ENCODE measurements around the gene SYNGR3. TPM values are rescaled to one million over a fixed set of nuclear protein-coding genes. Genes with fewer than 3 reads are reported as not detected.
"Not testable (repeated sequence)": the region's sequence is repeated elsewhere in the genome, so short reads cannot be mapped to it uniquely, and the experiment has no call there.

SYNGR3 gene
- polyA plus RNA-seq, 3 donors = 0.20 to 0.29 TPM; not detected in 1

DNA sequence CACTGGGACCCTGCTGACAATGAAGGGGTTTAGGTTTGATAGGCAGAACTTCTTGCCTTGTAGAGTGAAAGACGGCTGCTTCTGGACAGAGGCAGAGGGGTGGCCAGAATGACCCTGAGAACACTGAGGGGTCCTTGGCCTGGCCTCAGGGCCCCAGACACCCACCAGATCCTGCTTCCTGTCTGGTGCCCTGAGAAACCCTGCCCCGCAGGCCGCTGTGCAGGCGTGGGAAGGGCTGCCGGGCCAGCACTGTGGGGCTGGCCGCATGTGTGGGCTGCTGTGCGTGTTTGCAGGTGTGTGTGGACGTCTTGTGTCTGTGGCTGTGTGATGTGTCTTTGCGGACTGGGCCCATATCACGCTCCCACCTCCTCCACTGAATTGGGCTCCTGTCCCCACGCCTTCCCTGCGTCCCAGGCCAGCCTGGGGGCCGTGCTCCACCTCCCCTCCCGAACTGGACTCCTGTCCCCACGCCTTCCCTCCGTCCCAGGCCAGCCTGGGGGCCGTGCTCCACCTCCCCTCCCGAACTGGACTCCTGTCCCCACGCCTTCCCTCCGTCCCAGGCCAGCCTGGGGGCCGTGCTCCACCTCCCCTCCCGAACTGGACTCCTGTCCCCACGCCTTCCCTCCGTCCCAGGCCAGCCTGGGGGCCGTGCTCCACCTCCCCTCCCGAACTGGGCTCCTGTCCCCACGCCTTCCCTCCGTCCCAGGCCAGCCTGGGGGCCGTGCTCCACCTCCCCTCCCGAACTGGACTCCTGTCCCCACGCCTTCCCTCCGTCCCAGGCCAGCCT, 44.3 kb downstream of the SYNGR3 start:
- Mint-ChIP-seq H3K4me3 (peak overlapping the region; percentile 62 to 74), H3K27me3 (ENCODE audit: low read depth in 3 of 3) (peaks cover 0 to 30% (median 14%) of the 10 kb centered on the region in 3 donors), H3K4me1 (peaks cover 13% of the 10 kb centered on the region)
- H3K9me3 ChIP-seq (replicated peaks in 1 of 2; ENCODE audit: control insufficient read depth in 1 of 2, insufficient read depth in 1 of 2, low read length in 2 of 2); H3K36me3 Mint-ChIP-seq; H3K9me3 Mint-ChIP-seq; H4K20me1 ChIP-seq (ENCODE audit: insufficient read depth, low read length); DNase-seq; intact Hi-C loops (cut with micrococcal nuclease); H3K27ac ChIP-seq (ENCODE audit: low read depth in 1 of 2, low read length in 2 of 2); H3K36me3 ChIP-seq (replicated peaks in 1 of 2; ENCODE audit: control insufficient read depth in 1 of 2, insufficient read depth in 2 of 2, low read length in 2 of 2); H3K79me2 ChIP-seq (ENCODE audit: insufficient read depth, low read length); H3K27ac Mint-ChIP-seq; H3K27me3 ChIP-seq (ENCODE audit: control insufficient read depth in 2 of 2, insufficient read depth in 2 of 2, low read length in 2 of 2): not testable (repeated sequence)
- Histone ChIP-seq H3K4me2 (replicated peaks; ENCODE audit: extremely low read depth, low read length, poor library complexity, severe bottlenecking) (peak overlapping the region; percentile 58), H2AFZ (ENCODE audit: insufficient read depth, low read depth, low read length, poor library complexity, severe bottlenecking) (peak overlapping the region; percentile 76), H3K9ac (ENCODE audit: insufficient read depth, low read length, poor library complexity, severe bottlenecking) (peak overlapping the region; percentile 45), H3K4me1 (ENCODE audit: control insufficient read depth in 1 of 2, insufficient read depth in 2 of 2, low read length in 2 of 2) (peaks cover 16 to 17% of the 10 kb centered on the region in 2 donors), H3K4me3 (replicated peaks in 1 of 3; ENCODE audit: low read depth in 2 of 3, low read length in 3 of 3) (peak overlapping the region; percentile 14 to 66 (median 35))
- WGBS (ENCODE audit: insufficient coverage) = 70% methylated on average over 5 of the region's 32 CpGs

DNA sequence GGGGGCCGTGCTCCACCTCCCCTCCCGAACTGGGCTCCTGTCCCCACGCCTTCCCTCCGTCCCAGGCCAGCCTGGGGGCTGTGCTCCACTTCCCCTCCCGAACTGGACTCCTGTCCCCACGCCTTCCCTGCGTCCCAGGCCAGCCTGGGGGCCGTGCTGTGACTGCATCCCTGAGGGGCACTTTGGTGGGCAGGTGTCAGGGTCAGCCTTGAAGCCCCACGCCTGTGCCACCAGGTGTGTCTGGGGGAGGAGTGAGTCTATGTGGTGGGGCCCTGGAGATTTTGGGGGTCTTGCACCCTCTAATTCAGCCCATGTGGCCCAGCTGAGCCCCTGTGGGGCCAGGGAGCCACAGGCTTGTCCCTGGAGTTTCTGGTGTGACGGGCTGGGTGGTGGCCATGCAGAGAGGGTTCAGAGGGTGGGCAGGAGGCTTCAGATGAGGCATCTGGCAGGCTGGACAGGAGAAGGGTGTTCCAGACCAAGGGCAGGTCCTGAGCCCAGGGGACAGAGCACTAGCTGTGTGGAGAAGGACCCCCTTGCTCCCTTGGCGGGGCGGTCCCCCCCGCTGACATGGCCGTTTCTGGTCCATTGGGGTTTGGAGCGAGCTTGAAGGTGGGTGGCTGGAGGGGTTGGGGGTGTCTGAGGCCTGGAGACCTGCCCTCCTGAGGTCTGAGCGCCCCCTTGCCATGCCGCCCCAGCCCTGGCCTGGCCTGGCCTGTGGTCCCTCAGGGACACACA, 45.1 kb downstream of the SYNGR3 start:
- H3K4me1 Mint-ChIP-seq = peaks cover 13% of the 10 kb centered on the region
- Histone ChIP-seq H4K20me1 (ENCODE audit: insufficient read depth, low read length) (no peaks in the 10 kb centered on the region), H3K9me3 (replicated peaks in 1 of 2; ENCODE audit: control insufficient read depth in 1 of 2, insufficient read depth in 1 of 2, low read length in 2 of 2) (no peaks in the 10 kb centered on the region), H3K36me3 (replicated peaks in 1 of 2; ENCODE audit: control insufficient read depth in 1 of 2, insufficient read depth in 2 of 2, low read length in 2 of 2) (no peaks in the 10 kb centered on the region), H3K79me2 (ENCODE audit: insufficient read depth, low read length) (no peaks in the 10 kb centered on the region), H3K9ac (ENCODE audit: insufficient read depth, low read length, poor library complexity, severe bottlenecking) (no peak overlapping the region), H3K27me3 (ENCODE audit: control insufficient read depth in 2 of 2, insufficient read depth in 2 of 2, low read length in 2 of 2) (peaks cover 0 to 4% of the 10 kb centered on the region in 2 donors), H3K4me1 (ENCODE audit: control insufficient read depth in 1 of 2, insufficient read depth in 2 of 2, low read length in 2 of 2) (peaks cover 16 to 17% of the 10 kb centered on the region in 2 donors), H3K4me2 (replicated peaks; ENCODE audit: extremely low read depth, low read length, poor library complexity, severe bottlenecking) (no peak overlapping the region), H3K4me3 (replicated peaks in 1 of 3; ENCODE audit: low read depth in 2 of 3, low read length in 3 of 3) (no peak overlapping the region), H2AFZ (ENCODE audit: insufficient read depth, low read depth, low read length, poor library complexity, severe bottlenecking) (no peak overlapping the region), H3K27ac (ENCODE audit: low read depth in 1 of 2, low read length in 2 of 2) (no peak overlapping the region)
- DNase-seq = no peak
- intact Hi-C loops (cut with micrococcal nuclease) = no loop called here
- H3K27ac Mint-ChIP-seq = no peak overlapping the region
- H3K27me3 Mint-ChIP-seq (ENCODE audit: low read depth in 3 of 3) = peaks cover 0 to 26% (median 11%) of the 10 kb centered on the region in 3 donors
- TF ChIP-seq, protein P1, sequence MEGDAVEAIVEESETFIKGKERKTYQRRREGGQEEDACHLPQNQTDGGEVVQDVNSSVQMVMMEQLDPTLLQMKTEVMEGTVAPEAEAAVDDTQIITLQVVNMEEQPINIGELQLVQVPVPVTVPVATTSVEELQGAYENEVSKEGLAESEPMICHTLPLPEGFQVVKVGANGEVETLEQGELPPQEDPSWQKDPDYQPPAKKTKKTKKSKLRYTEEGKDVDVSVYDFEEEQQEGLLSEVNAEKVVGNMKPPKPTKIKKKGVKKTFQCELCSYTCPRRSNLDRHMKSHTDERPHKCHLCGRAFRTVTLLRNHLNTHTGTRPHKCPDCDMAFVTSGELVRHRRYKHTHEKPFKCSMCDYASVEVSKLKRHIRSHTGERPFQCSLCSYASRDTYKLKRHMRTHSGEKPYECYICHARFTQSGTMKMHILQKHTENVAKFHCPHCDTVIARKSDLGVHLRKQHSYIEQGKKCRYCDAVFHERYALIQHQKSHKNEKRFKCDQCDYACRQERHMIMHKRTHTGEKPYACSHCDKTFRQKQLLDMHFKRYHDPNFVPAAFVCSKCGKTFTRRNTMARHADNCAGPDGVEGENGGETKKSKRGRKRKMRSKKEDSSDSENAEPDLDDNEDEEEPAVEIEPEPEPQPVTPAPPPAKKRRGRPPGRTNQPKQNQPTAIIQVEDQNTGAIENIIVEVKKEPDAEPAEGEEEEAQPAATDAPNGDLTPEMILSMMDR (IDR thresholded peaks at IDR 0.05) = no peak
- no peaks in the 10 kb centered on the region for H3K9me3 Mint-ChIP-seq
- no peaks in the 10 kb centered on the region for H3K36me3 Mint-ChIP-seq
- no peak overlapping the region for H3K4me3 Mint-ChIP-seq
- 96% methylated on average over 8 of the region's 17 CpGs for WGBS (ENCODE audit: insufficient coverage)

All from CD14-positive monocyte (primary cell).